Activated CD4-positive, alpha-beta T cell treated with anti-CD3 and anti-CD28 coated beads for 36 hours (primary cell): ENCODE results near the gene HMOX1. TPM values are rescaled to one million over a fixed set of nuclear protein-coding genes. Genes with fewer than 3 reads are reported as not detected.

Experiments
- ATAC-seq: fragments of 200-7000 bp; cut with Tn5 transposase; one replicate; pipeline ENCODE4 v1.10.0; 2021; ENCODE audit warnings: mild to moderate bottlenecking, moderate library complexity
- CTCF ChIA-PET: fragments of 350-600 bp; sonication (Branson Sonifier 250); formaldehyde crosslinking; loops from one replicate; lab custom pipeline; 2021; ENCODE audit warnings: antibody characterized with exemption; lab: Charles Lee
- POLR2A ChIA-PET: fragments of 350-600 bp; sonication (Branson Sonifier 250); formaldehyde crosslinking; loops from one replicate; lab custom pipeline; 2021; ENCODE audit warnings: antibody characterized with exemption, inconsistent platforms; lab: Charles Lee
- DNase-seq: peaks from one replicate; pipeline ENCODE4 v3.0.0-alpha.2; 2020
- H3K27ac Mint-ChIP-seq: one replicate; pipeline ENCODE4 v1.8.0; 2021; ENCODE audit warnings: mixed read lengths
- H3K27me3 Mint-ChIP-seq: one replicate; pipeline ENCODE4 v1.8.0; 2021; ENCODE audit warnings: mixed read lengths
- H3K36me3 Mint-ChIP-seq: one replicate; pipeline ENCODE4 v1.8.0; 2021; ENCODE audit warnings: low read depth, mixed read lengths
- H3K4me1 Mint-ChIP-seq: one replicate; pipeline ENCODE4 v1.8.0; 2021; ENCODE audit warnings: mixed read lengths
- H3K4me3 Mint-ChIP-seq: one replicate; pipeline ENCODE4 v1.8.0; 2021; ENCODE audit warnings: mild to moderate bottlenecking, moderate library complexity, mixed read lengths
- H3K9me3 Mint-ChIP-seq: one replicate; pipeline ENCODE4 v1.8.0; 2021; ENCODE audit warnings: low read depth, mixed read lengths
- intact Hi-C, 2 experiments: fragments of 100-400 bp; cut with DNase I in 1 of 2; cut with micrococcal nuclease in 1 of 2; formaldehyde crosslinking; loops; one replicate each; pipeline versions ENCODE4 v1.14.2 to v1.15.1; 2022 to 2024; cut with DNase I, micrococcal nuclease
- total RNA-seq, 2 experiments: library from RNA; stranded (reverse); gene quantifications; one replicate each; pipeline ENCODE4 v1.2.3, GENCODE V29; 2021

Gene HMOX1
- total RNA-seq, 2 experiments from 2014 or later, result 0.30 to 0.61 TPM

GRCh38 chr22:35407362-35407761, 26.5 kb downstream of the HMOX1 start:
- DNase-seq (no peak), ATAC-seq (no peak)
- no peaks in the 10 kb centered on the region for H3K9me3 Mint-ChIP-seq
- H3K4me1 Mint-ChIP-seq, result peaks cover 14% of the 10 kb centered on the region
- H3K27me3 Mint-ChIP-seq, result no peaks in the 10 kb centered on the region
- ChIA-PET POLR2A (interaction anchor here (0.9 kb wide), 1 partner anchor 12 kb away, joined by 3 read pairs; no protein-coding TSS in a partner anchor), CTCF (no interaction called here)
- intact Hi-C loops, result no loop called here
- peaks cover 82% of the 10 kb centered on the region for H3K36me3 Mint-ChIP-seq
- no peak overlapping the region for H3K27ac Mint-ChIP-seq
- no peak overlapping the region for H3K4me3 Mint-ChIP-seq

GRCh38 chr22:35409783-35410662, 29.1 kb downstream of the HMOX1 start:
- Mint-ChIP-seq H3K36me3 (peaks cover 66% of the 10 kb centered on the region), H3K4me3 (no peak overlapping the region), H3K9me3 (no peaks in the 10 kb centered on the region), H3K27me3 (no peaks in the 10 kb centered on the region), H3K27ac (peak overlapping the region; percentile 2), H3K4me1 (peaks cover 9% of the 10 kb centered on the region)
- peak; percentile 39 for DNase-seq
- ATAC-seq, result peak; percentile 77
- ChIA-PET CTCF (interaction anchor here (0.5 to 1.5 kb wide), 4 partner anchors 20 to 1275 kb away, joined by 3 to 5 read pairs (median 4); no protein-coding TSS in a partner anchor), POLR2A (interaction anchor here (0.8 to 1.0 kb wide), 2 partner anchors 9 to 11 kb away, joined by 3 read pairs; no protein-coding TSS in a partner anchor)
- intact Hi-C loops, result no loop called here

- Mint-ChIP-seq H3K4me3 (no peak overlapping the region), H3K36me3 (peaks cover 70% of the 10 kb centered on the region), H3K27me3 (no peaks in the 10 kb centered on the region), H3K9me3 (no peaks in the 10 kb centered on the region), H3K27ac (no peak overlapping the region), H3K4me1 (peaks cover 9% of the 10 kb centered on the region)
- DNase-seq (no peak), ATAC-seq (no peak)
- POLR2A ChIA-PET, result interaction anchor here (1.0 to 1.3 kb wide), 2 partner anchors 9 to 18 kb away, joined by 3 read pairs; no protein-coding TSS in a partner anchor
- intact Hi-C loops, result no loop called here
- CTCF ChIA-PET, result interaction anchor here (0.6 to 1.5 kb wide), 4 partner anchors 16 to 128 kb away, joined by 3 to 5 read pairs (median 4); no protein-coding TSS in a partner anchor
Observed at GRCh38 chr22:35410663-35411034, 29.8 kb downstream of the HMOX1 start.

- intact Hi-C loops, result no loop called here
- Mint-ChIP-seq H3K27me3 (no peaks in the 10 kb centered on the region), H3K36me3 (peaks cover 72% of the 10 kb centered on the region), H3K4me3 (no peak overlapping the region), H3K4me1 (peaks cover 9% of the 10 kb centered on the region), H3K9me3 (no peaks in the 10 kb centered on the region), H3K27ac (peak overlapping the region; percentile 2)
- ATAC-seq (no peak), DNase-seq (no peak)
- ChIA-PET CTCF (interaction anchor here (0.6 to 0.9 kb wide), 3 partner anchors 16 to 127 kb away, joined by 3 read pairs; no protein-coding TSS in a partner anchor), POLR2A (interaction anchor here (1.3 kb wide), 1 partner anchor 17 kb away, joined by 3 read pairs; no protein-coding TSS in a partner anchor)
Observed at GRCh38 chr22:35411102-35411501, 30.2 kb downstream of the HMOX1 start.

GRCh38 chr22:35413624-35414023, 32.7 kb downstream of the HMOX1 start:
- no peak overlapping the region for H3K27ac Mint-ChIP-seq
- DNase-seq (no peak), ATAC-seq (no peak)
- POLR2A ChIA-PET, result interaction anchor here (0.6 to 2.3 kb wide), 2 partner anchors 12 to 16 kb away, joined by 5 to 15 read pairs; no protein-coding TSS in a partner anchor
- peaks cover 9% of the 10 kb centered on the region for H3K4me1 Mint-ChIP-seq
- peaks cover 62% of the 10 kb centered on the region for H3K36me3 Mint-ChIP-seq
- H3K27me3 Mint-ChIP-seq, result no peaks in the 10 kb centered on the region
- intact Hi-C loops, result no loop called here
- CTCF ChIA-PET, result interaction anchor here (1.7 kb wide), 1 partner anchor 169 kb away, joined by 6 read pairs; no protein-coding TSS in a partner anchor
- H3K4me3 Mint-ChIP-seq, result no peak overlapping the region
- no peaks in the 10 kb centered on the region for H3K9me3 Mint-ChIP-seq

- POLR2A ChIA-PET, result interaction anchor here (0.6 kb wide), 1 partner anchor 87 kb away, joined by 3 read pairs; no protein-coding TSS in a partner anchor
- no peaks in the 10 kb centered on the region for H3K4me1 Mint-ChIP-seq
- no peak for ATAC-seq
- intact Hi-C loops, result no loop called here
- no peak for DNase-seq
- H3K9me3 Mint-ChIP-seq, result no peaks in the 10 kb centered on the region
- no peak overlapping the region for H3K4me3 Mint-ChIP-seq
- CTCF ChIA-PET, result no interaction called here
- no peak overlapping the region for H3K27ac Mint-ChIP-seq
- peaks cover 53% of the 10 kb centered on the region for H3K36me3 Mint-ChIP-seq
- no peaks in the 10 kb centered on the region for H3K27me3 Mint-ChIP-seq
Observed at GRCh38 chr22:35417606-35418005, 36.7 kb downstream of the HMOX1 start.

GRCh38 chr22:35418088-35418487, 37.2 kb downstream of the HMOX1 start:
- intact Hi-C loops, result no loop called here
- no peak for ATAC-seq
- Mint-ChIP-seq H3K4me1 (no peaks in the 10 kb centered on the region), H3K9me3 (no peaks in the 10 kb centered on the region), H3K4me3 (no peak overlapping the region), H3K36me3 (peaks cover 50% of the 10 kb centered on the region), H3K27me3 (no peaks in the 10 kb centered on the region), H3K27ac (no peak overlapping the region)
- DNase-seq, result no peak
- ChIA-PET POLR2A (no interaction called here), CTCF (interaction anchor here (2.7 kb wide), 1 partner anchor 12 kb away, joined by 16 read pairs; no protein-coding TSS in a partner anchor)

GRCh38 chr22:35418731-35419130, 37.8 kb downstream of the HMOX1 start:
- no peaks in the 10 kb centered on the region for H3K9me3 Mint-ChIP-seq
- no peaks in the 10 kb centered on the region for H3K27me3 Mint-ChIP-seq
- ATAC-seq (no peak), DNase-seq (no peak)
- no peaks in the 10 kb centered on the region for H3K4me1 Mint-ChIP-seq
- CTCF ChIA-PET, result interaction anchor here (0.7 to 2.7 kb wide), 2 partner anchors 11 to 164 kb away, joined by 3 to 16 read pairs; no protein-coding TSS in a partner anchor
- POLR2A ChIA-PET, result interaction anchor here (0.9 to 1.0 kb wide), 2 partner anchors 9 to 11 kb away, joined by 3 read pairs; no protein-coding TSS in a partner anchor
- H3K4me3 Mint-ChIP-seq, result no peak overlapping the region
- intact Hi-C loops, result no loop called here
- H3K36me3 Mint-ChIP-seq, result peaks cover 52% of the 10 kb centered on the region
- no peak overlapping the region for H3K27ac Mint-ChIP-seq

GRCh38 chr22:35419756-35420155, 38.9 kb downstream of the HMOX1 start:
- ATAC-seq (no peak), DNase-seq (no peak)
- intact Hi-C loops, result no loop called here
- Mint-ChIP-seq H3K27ac (no peak overlapping the region), H3K4me1 (no peaks in the 10 kb centered on the region), H3K9me3 (no peaks in the 10 kb centered on the region), H3K4me3 (no peak overlapping the region), H3K27me3 (no peaks in the 10 kb centered on the region), H3K36me3 (peaks cover 59% of the 10 kb centered on the region)
- POLR2A ChIA-PET, result interaction anchor here (0.9 kb wide), 1 partner anchor 10 kb away, joined by 3 read pairs; no protein-coding TSS in a partner anchor
- CTCF ChIA-PET, result interaction anchor here (0.6 to 2.7 kb wide), 2 partner anchors 10 to 273 kb away, joined by 3 to 16 read pairs; no protein-coding TSS in a partner anchor

- no peak overlapping the region for H3K4me3 Mint-ChIP-seq
- ChIA-PET CTCF (interaction anchor here (1.2 kb wide), 1 partner anchor 161 kb away, joined by 3 read pairs; no protein-coding TSS in a partner anchor), POLR2A (interaction anchor here (0.6 to 0.9 kb wide), 2 partner anchors 12 to 21 kb away, joined by 3 to 4 read pairs; no protein-coding TSS in a partner anchor)
- no peaks in the 10 kb centered on the region for H3K4me1 Mint-ChIP-seq
- no peaks in the 10 kb centered on the region for H3K9me3 Mint-ChIP-seq
- no peaks in the 10 kb centered on the region for H3K27me3 Mint-ChIP-seq
- no peak overlapping the region for H3K27ac Mint-ChIP-seq
- DNase-seq, result no peak
- intact Hi-C loops, result no loop called here
- H3K36me3 Mint-ChIP-seq, result peaks cover 57% of the 10 kb centered on the region
- no peak for ATAC-seq
Observed at GRCh38 chr22:35421121-35421520, 40.2 kb downstream of the HMOX1 start.

- no peaks in the 10 kb centered on the region for H3K9me3 Mint-ChIP-seq
- CTCF ChIA-PET, result no interaction called here
- H3K36me3 Mint-ChIP-seq, result peaks cover 50% of the 10 kb centered on the region
- H3K4me3 Mint-ChIP-seq, result no peak overlapping the region
- intact Hi-C loops, result no loop called here
- DNase-seq (no peak), ATAC-seq (no peak)
- H3K4me1 Mint-ChIP-seq, result no peaks in the 10 kb centered on the region
- no peaks in the 10 kb centered on the region for H3K27me3 Mint-ChIP-seq
- POLR2A ChIA-PET, result interaction anchor here (0.6 kb wide), 1 partner anchor 9 kb away, joined by 3 read pairs; no protein-coding TSS in a partner anchor
- no peak overlapping the region for H3K27ac Mint-ChIP-seq
Observed at GRCh38 chr22:35422145-35422544, 41.2 kb downstream of the HMOX1 start.
